K562 (cell line): ENCODE results near the gene RAPSN. TPM values are rescaled to one million over a fixed set of nuclear protein-coding genes. Genes with fewer than 3 reads are reported as not detected.

Source experiments
- ATAC-seq: fragments of 200-7000 bp; cut with Tn5 transposase; 3 replicates; pipeline ENCODE4 v1.9.1; 2020; ENCODE audit warnings: moderate library complexity
- BruUV-seq: library from RNA; stranded (reverse); fragments of 400-500 nt; replicated peaks from 2 replicates; lab custom pipeline; 2021; lab: Mats Ljungman, UMichigan
- CTCF ChIA-PET: fragments of 300-600 bp; formaldehyde crosslinking; extraction: SDS; loops from one replicate; lab custom pipeline; 2021; ENCODE audit warnings: low intra/inter-chr PET ratio; lab: Yijun Ruan, JAX
- POLR2A ChIA-PET: fragments of 300-600, 350-650 bp; sonication (Branson Sonifier 250); formaldehyde crosslinking; extraction: SDS; loops from one replicate; lab custom pipeline; 2021; ENCODE audit warnings: antibody characterized with exemption, inconsistent platforms; lab: Yijun Ruan, JAX
- DNase-seq, 4 experiments: peaks; one replicate each; pipeline versions ENCODE4 v3.0.0 to v3.0.0-alpha.2; 2011 to 2018; ENCODE audit warnings: low spot score in 3 of 4, mixed read lengths in 3 of 4; ENCODE audit errors: extremely low read depth in 1 of 4
- FAIRE-seq: peaks from 2 replicates; lab custom pipeline; 2011; peaks lifted over from hg19 to GRCh38; lab: Jason Lieb, UNC
- H2AFZ ChIP-seq: 2 replicates; pipeline ENCODE4 v1.6.0; 2011; ENCODE audit warnings: low read depth, low read length, control low read depth, inconsistent platforms
- H3K27ac ChIP-seq: fragments of 200-600 bp; 3 replicates; pipeline ENCODE4 v1.8.0; 2011; ENCODE audit warnings: low read depth, mild to moderate bottlenecking, control low read depth, inconsistent platforms, low read length, moderate library complexity, mixed read lengths; ENCODE audit errors: extremely low read depth
- H3K27me3 ChIP-seq, 2 experiments: fragments of 300-600 bp in 1 of 2; 2 replicates in 1 of 2; 3 replicates in 1 of 2; pipeline versions ENCODE4 v1.6.0 to v1.8.0; 2011; ENCODE audit warnings: inconsistent platforms in 2 of 2, low read length in 2 of 2, mild to moderate bottlenecking in 1 of 2, mixed read lengths in 1 of 2, moderate library complexity in 1 of 2; ENCODE audit not compliant: control insufficient read depth in 2 of 2, insufficient read depth in 2 of 2
- H3K36me3 ChIP-seq: fragments of 300-600 bp; 3 replicates; pipeline ENCODE4 v1.8.0; 2011; ENCODE audit warnings: mild to moderate bottlenecking, low read length, inconsistent platforms; ENCODE audit not compliant: control insufficient read depth, insufficient read depth
- H3K4me1 ChIP-seq, 2 experiments: fragments of 200-600 bp in 1 of 2; replicated peaks in 1 of 2; 2 replicates in 1 of 2; 3 replicates in 1 of 2; pipeline versions ENCODE4 v1.5.1 to v1.8.0; 2011; ENCODE audit warnings: inconsistent platforms in 2 of 2, low read length in 2 of 2, mild to moderate bottlenecking in 1 of 2, mixed read lengths in 1 of 2, moderate library complexity in 1 of 2; ENCODE audit not compliant: control insufficient read depth in 2 of 2, insufficient read depth in 2 of 2
- H3K4me2 ChIP-seq: 2 replicates; pipeline ENCODE4 v1.6.1; 2011; ENCODE audit warnings: low read length, control low read depth, inconsistent platforms, mixed read lengths; ENCODE audit not compliant: insufficient read depth
- H3K4me3 ChIP-seq: fragments of 200-600 bp; sonication (generic), shearing (Covaris generic); 2 replicates; pipeline ENCODE4 v1.5.1; 2016; ENCODE audit warnings: control low read depth, inconsistent platforms
- H3K79me2 ChIP-seq: fragments of 200-600 bp; 3 replicates; pipeline ENCODE4 v1.8.0; 2011; ENCODE audit warnings: low read length, inconsistent platforms; ENCODE audit not compliant: control insufficient read depth, insufficient read depth
- H3K9ac ChIP-seq, 2 experiments: 2 replicates each; pipeline versions ENCODE4 v1.6.0 to v1.6.1; 2011; ENCODE audit warnings: low read depth in 2 of 2, low read length in 2 of 2, control low read depth in 1 of 2, inconsistent platforms in 1 of 2, mild to moderate bottlenecking in 1 of 2, mixed read lengths in 1 of 2; ENCODE audit not compliant: insufficient read depth in 1 of 2
- H3K9me1 ChIP-seq: one replicate; pipeline ENCODE4 v1.6.0; 2011; ENCODE audit warnings: inconsistent platforms, mild to moderate bottlenecking, low read length, moderate library complexity; ENCODE audit not compliant: control insufficient read depth, insufficient read depth
- H3K9me3 ChIP-seq: replicated peaks from 2 replicates; pipeline ENCODE4 v1.5.1; 2011; ENCODE audit warnings: low read depth, low read length, inconsistent platforms; ENCODE audit not compliant: control insufficient read depth, insufficient read depth
- H4K20me1 ChIP-seq: replicated peaks from 2 replicates; pipeline ENCODE4 v1.6.1; 2011; ENCODE audit warnings: low read length, inconsistent platforms, mixed read lengths; ENCODE audit not compliant: control insufficient read depth, insufficient read depth
- CEBPB ChIP-seq: fragments of 450-650 bp; IDR thresholded peaks from 2 replicates; pipeline ENCODE4 v1.6.1; 2016; ENCODE audit warnings: missing genetic modification characterization, missing compliant biosample characterization
- E4F1 ChIP-seq: fragments of 250-450 bp; sonication (Bioruptor Pico); IDR thresholded peaks from 2 replicates; pipeline ENCODE4 v1.5.0; 2021; ENCODE audit warnings: mild to moderate bottlenecking, borderline replicate concordance
- HNRNPLL ChIP-seq: fragments of 200-400 bp; formaldehyde crosslinking; IDR thresholded peaks from 2 replicates; pipeline ENCODE4 v1.6.1; 2017; ENCODE audit warnings: low read length, low read depth, mild to moderate bottlenecking; ENCODE audit not compliant: poor library complexity, severe bottlenecking
- IRF1 ChIP-seq: sonication (generic); formaldehyde crosslinking; IDR thresholded peaks from 2 replicates; pipeline ENCODE4 v1.8.0; 2022; ENCODE audit warnings: missing genetic modification reagents, mild to moderate bottlenecking, borderline replicate concordance
- JUNB ChIP-seq: fragments of 450-650 bp; formaldehyde crosslinking; conservative IDR thresholded peaks from 2 replicates; pipeline ENCODE4 v1.4.0; 2020; ENCODE audit warnings: mild to moderate bottlenecking
- LEF1 ChIP-seq: fragments of 450-650 bp; IDR thresholded peaks from 2 replicates; pipeline ENCODE4 v1.6.1; 2016; ENCODE audit warnings: mild to moderate bottlenecking
- MAFG ChIP-seq: fragments of 450-650 bp; conservative IDR thresholded peaks from 2 replicates; pipeline ENCODE4 v1.6.1; 2016; ENCODE audit warnings: missing genetic modification characterization, missing compliant biosample characterization
- NFIX ChIP-seq: fragments of 250-450 bp; sonication (Bioruptor Pico); IDR thresholded peaks from 2 replicates; pipeline ENCODE4 v1.4.0; 2020; ENCODE audit warnings: low read depth, mild to moderate bottlenecking, moderate library complexity
- NONO ChIP-seq, 2 experiments: fragments of 200-400 bp in 1 of 2; fragments of 450-650 bp in 1 of 2; formaldehyde crosslinking in 1 of 2; IDR thresholded peaks; 2 replicates each; pipeline ENCODE4 v1.6.1; 2017; ENCODE audit warnings: low read depth in 2 of 2, mild to moderate bottlenecking in 2 of 2, moderate library complexity in 2 of 2, low read length in 1 of 2
- NR4A1 ChIP-seq, 2 experiments: fragments of 250-450 bp in 1 of 2; fragments of 450-650 bp in 1 of 2; sonication (Bioruptor Pico) in 1 of 2; IDR thresholded peaks; 2 replicates each; pipeline versions ENCODE4 v1.4.0 to v1.6.1; 2016 to 2020; ENCODE audit warnings: mild to moderate bottlenecking in 2 of 2, missing compliant biosample characterization in 1 of 2, missing genetic modification characterization in 1 of 2, moderate library complexity in 1 of 2
- NRF1 ChIP-seq, 2 experiments: fragments of 450-650 bp; IDR thresholded peaks in 1 of 2; conservative IDR thresholded peaks in 1 of 2; 2 replicates each; pipeline ENCODE4 v1.6.1; 2014; ENCODE audit warnings: mild to moderate bottlenecking in 2 of 2
- PTTG1 ChIP-seq: fragments of 450-650 bp; IDR thresholded peaks from 2 replicates; pipeline ENCODE4 v1.6.1; 2016; ENCODE audit warnings: low read depth, mild to moderate bottlenecking, missing genetic modification characterization, missing compliant biosample characterization
- RBM22 ChIP-seq: fragments of 200-400 bp; formaldehyde crosslinking; IDR thresholded peaks from 2 replicates; pipeline ENCODE4 v1.6.1; 2018; ENCODE audit warnings: low read length, low read depth; ENCODE audit not compliant: poor library complexity, severe bottlenecking
- SMAD4 ChIP-seq: fragments of 250-450 bp; sonication (Bioruptor Pico); conservative IDR thresholded peaks from 2 replicates; pipeline ENCODE4 v1.8.0; 2021; ENCODE audit warnings: inconsistent platforms, mild to moderate bottlenecking, moderate library complexity
- SMARCB1 ChIP-seq: IDR thresholded peaks from 2 replicates; pipeline ENCODE4 v1.6.1; 2011; ENCODE audit warnings: improper control_type of control experiment, low read depth; ENCODE audit not compliant: insufficient read length
- ZBTB7A ChIP-seq: IDR thresholded peaks from 2 replicates; pipeline ENCODE4 v1.6.1; 2011; ENCODE audit warnings: low read depth, mild to moderate bottlenecking, low read length, moderate library complexity, borderline replicate concordance; ENCODE audit not compliant: control insufficient read depth
- ZC3H8 ChIP-seq: fragments of 450-650 bp; IDR thresholded peaks from 2 replicates; pipeline ENCODE4 v1.6.1; 2017
- ZNF197 ChIP-seq: fragments of 200-800 bp; sonication (Bioruptor generic); IDR thresholded peaks from 2 replicates; pipeline ENCODE4 v1.6.1; 2016; ENCODE audit warnings: low read depth, missing genetic modification characterization, missing compliant biosample characterization
- WGBS: fragments of 100-300 bp; shearing (Covaris generic); methylation state at CpG from one replicate; pipeline ENCODE4 v1.1.6; 2016; ENCODE audit warnings: low coverage, mixed read lengths; ENCODE audit not compliant: insufficient coverage; ENCODE audit errors: missing lambda C conversion rate; 5-methylcytosine and 5-hydroxymethylcytosine counted together
- in situ Hi-C: fragments of 300-500 bp; cut with MboI; formaldehyde crosslinking; loops from 4 replicates; pipeline ENCODE4 v1.15.0; 2018; ENCODE audit warnings: inconsistent platforms, mixed read lengths
- intact Hi-C: fragments of 100-400 bp; cut with micrococcal nuclease; formaldehyde crosslinking; loops from 2 replicates; pipeline ENCODE4 v1.14.2; 2022
- polyA plus RNA-seq, 8 experiments: library from polyadenylated mRNA; depleted of rRNA in 4 of 8; stranded (reverse) in 5 of 8; unstranded in 3 of 8; fragments of >200 nt; fragmentation: Nextera tagmentation in 2 of 8; fragmentation: Illumina TruSeq in 1 of 8; extraction: Ambion mirVana in 2 of 8; extraction: Trizol in 1 of 8; gene quantifications; 2 replicates each; pipeline versions ENCODE4 v1.2.1 to v1.2.3, GENCODE V29; 2011 to 2014; ENCODE audit warnings: inconsistent platforms in 1 of 8, missing spikeins in 1 of 8
- total RNA-seq, 7 experiments: library from RNA; depleted of rRNA in 6 of 7; stranded (reverse); fragments of >200 nt in 6 of 7; fragmentation: Illumina TruSeq in 2 of 7; extraction: Trizol in 2 of 7; gene quantifications; 2 replicates each; pipeline versions ENCODE4 v1.2.1 to v1.2.3, GENCODE V29; 2011 to 2021; ENCODE audit warnings: low replicate concordance in 1 of 7

Gene RAPSN
- total and polyA plus RNA-seq, 9 of the 15 experiments (the other 6 are each of a cell fraction or from before 2014, with no cell fraction given) = 0.06 to 0.11 TPM; not detected in 7

- peak overlapping the region; percentile 64 to 86 for H3K9ac ChIP-seq
- in situ Hi-C loops = no loop called here
- no peaks in the 10 kb centered on the region for H3K79me2 ChIP-seq
- no peaks in the 10 kb centered on the region for H4K20me1 ChIP-seq
- BruUV-seq = no TSS peak
- H3K36me3 ChIP-seq = no peaks in the 10 kb centered on the region
- peak overlapping the region; percentile 19; the same call in 1 of the 2 replicates for H3K4me2 ChIP-seq
- ATAC-seq = peak; percentile 72
- WGBS = 38% methylated on average over 14 of the region's 20 CpGs
- H3K4me1 ChIP-seq = peaks cover 37 to 71% of the 10 kb centered on the region in 2 experiments
- ChIA-PET CTCF (no interaction called here), POLR2A (interaction anchor here (0.6 to 1.7 kb wide), 6 partner anchors 10 to 446 kb away, joined by 3 to 6 read pairs (median 4); no protein-coding TSS in a partner anchor)
- FAIRE-seq = peak; percentile 52
- H3K27me3 ChIP-seq = no peaks in the 10 kb centered on the region
- DNase-seq = peak; percentile 54 to 70 (median 62)
- peak overlapping the region; percentile 86 for H2AFZ ChIP-seq
- no peaks in the 10 kb centered on the region for H3K9me1 ChIP-seq
- intact Hi-C loops = no loop called here
- peak overlapping the region; percentile 87 for H3K27ac ChIP-seq
- no peaks in the 10 kb centered on the region for H3K9me3 ChIP-seq
- H3K4me3 ChIP-seq = no peak overlapping the region
- no peak for TF ChIP-seq NFIX (CRISPR knock-in tag)
- TF ChIP-seq MAFG (tag) = peak; percentile 30
- 0 out of 4 replicates have a peak, but pooled peaks of 1 of the 2 experiments have one; percentile 9 for TF ChIP-seq NRF1 (conservative IDR thresholded peaks at IDR 0.05 in 1 of 2, IDR thresholded peaks at IDR 0.05 in 1 of 2)
- 0 out of 2 replicates have a peak, but pooled peaks have one; percentile 3 for TF ChIP-seq ZNF197 (CRISPR knock-in tag)
- TF ChIP-seq SMAD4 (CRISPR knock-in tag) = no peak
- TF ChIP-seq SMARCB1 = no peak
- no peak for TF ChIP-seq E4F1 (CRISPR knock-in tag)
- TF ChIP-seq ZBTB7A = peak; percentile 84
- no peak for TF ChIP-seq HNRNPLL
- no peak for TF ChIP-seq ZC3H8
- TF ChIP-seq RBM22 = no peak
- no peak for TF ChIP-seq JUNB (CRISPR knock-in tag)
- TF ChIP-seq LEF1 = no peak
- TF ChIP-seq PTTG1 (tag) = no peak
- no peak for TF ChIP-seq NR4A1 (CRISPR knock-in tag; IDR thresholded peaks at IDR 0.05)
- 0 out of 2 replicates have a peak, but pooled peaks have one; percentile 18 for TF ChIP-seq NR4A1 (tag; IDR thresholded peaks at IDR 0.05)
- TF ChIP-seq IRF1 = no peak
- TF ChIP-seq NONO (IDR thresholded peaks at IDR 0.05; ENCODE audit: low read depth in 2 of 2, low read length in 1 of 2) = no peak
- TF ChIP-seq CEBPB (tag) = no peak
Measured at GRCh38 chr11:47393163-47394049, 55.5 kb downstream of the RAPSN start.
